Measurements from ENCODE around the gene FCMR. TPM values are rescaled to one million over a fixed set of nuclear protein-coding genes. Genes with fewer than 3 reads are reported as not detected.
"Not testable (repeated sequence)": the region's sequence is repeated elsewhere in the genome, so short reads cannot be mapped to it uniquely, and the experiment has no call there.

Gene FCMR
- polyA plus RNA-seq, 1 donor, result 4.4 TPM

DNA sequence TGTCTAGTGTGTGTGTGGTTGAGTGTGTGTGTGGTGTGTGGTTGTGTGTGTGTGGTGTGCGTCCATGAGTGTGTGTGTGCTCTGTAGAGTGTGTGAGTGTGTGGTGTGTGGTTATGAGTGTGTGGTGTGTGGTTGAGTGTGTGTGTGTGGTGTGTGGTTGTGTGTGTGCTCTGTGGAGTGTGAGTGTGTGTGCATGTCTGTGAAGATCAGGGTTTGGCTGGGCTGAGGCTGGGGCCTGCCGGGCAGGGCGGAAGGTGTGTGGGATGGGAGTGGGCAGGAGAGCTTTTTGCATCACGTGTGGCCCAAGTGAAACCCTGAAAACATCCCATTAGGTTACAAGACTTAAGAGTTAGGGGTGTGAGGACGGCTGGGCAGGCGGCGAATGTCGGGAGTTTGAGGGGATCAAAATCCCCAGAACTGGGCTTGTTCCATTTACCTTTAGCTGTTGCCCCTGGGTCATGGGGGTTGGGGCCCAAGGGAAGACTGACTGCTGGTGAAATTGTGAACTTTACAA lies 2.9 kb upstream of the FCMR start:
- peak overlapping the region; percentile 50 for H3K27ac ChIP-seq (ENCODE audit: low read length)
- H3K9me3 ChIP-seq (ENCODE audit: control insufficient read depth, low read depth, low read length), result no peaks in the 10 kb centered on the region
- H3K36me3 ChIP-seq (ENCODE audit: control insufficient read depth, insufficient read depth, low read length), result no peaks in the 10 kb centered on the region
- H3K4me3 ChIP-seq (ENCODE audit: low read length), result no peak overlapping the region
- no peaks in the 10 kb centered on the region for H3K27me3 ChIP-seq (ENCODE audit: control insufficient read depth, insufficient read depth, low read length)
- H3K4me1 ChIP-seq (ENCODE audit: control insufficient read depth, insufficient read depth, low read length), result peaks cover 39% of the 10 kb centered on the region
- DNase-seq, result no peak
- 80% methylated on average over 1 of the region's 8 CpGs for WGBS (ENCODE audit: insufficient coverage, low lambda C conversion rate)

DNA sequence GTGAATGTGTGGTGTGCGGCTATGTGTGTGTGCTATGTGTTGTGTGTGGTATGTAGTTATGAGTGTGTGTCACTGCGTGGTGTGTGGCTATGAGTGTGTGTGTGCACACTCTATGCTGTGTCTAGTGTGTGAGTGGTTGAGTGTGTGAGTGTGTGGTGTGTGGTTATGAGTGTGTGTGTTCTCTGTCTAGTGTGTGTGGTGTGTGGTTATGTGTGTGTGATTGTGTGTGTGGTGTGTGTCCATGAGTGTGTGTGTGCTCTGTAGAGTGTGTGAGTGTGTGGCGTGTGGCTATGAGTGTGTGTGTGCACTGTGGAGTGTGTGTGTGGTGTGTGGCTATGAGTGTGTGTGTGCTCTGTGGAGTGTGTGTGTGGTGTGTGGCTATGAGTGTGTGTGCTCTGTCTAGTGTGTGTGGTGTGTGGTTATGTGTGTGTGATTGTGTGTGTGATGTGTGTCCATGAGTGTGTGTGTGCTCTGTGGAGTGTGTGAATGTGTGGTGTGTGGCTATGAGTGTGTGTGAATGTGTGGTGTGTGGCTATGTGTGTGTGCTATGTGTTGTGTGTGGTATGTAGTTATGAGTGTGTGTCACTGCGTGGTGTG lies 2.3 kb upstream of the FCMR start:
- not testable (repeated sequence) for H3K36me3 ChIP-seq (ENCODE audit: control insufficient read depth, insufficient read depth, low read length); DNase-seq; H3K9me3 ChIP-seq (ENCODE audit: control insufficient read depth, low read depth, low read length); H3K4me3 ChIP-seq (ENCODE audit: low read length); H3K27me3 ChIP-seq (ENCODE audit: control insufficient read depth, insufficient read depth, low read length); H3K27ac ChIP-seq (ENCODE audit: low read length)
- WGBS (ENCODE audit: insufficient coverage, low lambda C conversion rate), result 100% methylated on average over 1 of the region's 4 CpGs
- H3K4me1 ChIP-seq (ENCODE audit: control insufficient read depth, insufficient read depth, low read length), result peaks cover 39% of the 10 kb centered on the region

DNA sequence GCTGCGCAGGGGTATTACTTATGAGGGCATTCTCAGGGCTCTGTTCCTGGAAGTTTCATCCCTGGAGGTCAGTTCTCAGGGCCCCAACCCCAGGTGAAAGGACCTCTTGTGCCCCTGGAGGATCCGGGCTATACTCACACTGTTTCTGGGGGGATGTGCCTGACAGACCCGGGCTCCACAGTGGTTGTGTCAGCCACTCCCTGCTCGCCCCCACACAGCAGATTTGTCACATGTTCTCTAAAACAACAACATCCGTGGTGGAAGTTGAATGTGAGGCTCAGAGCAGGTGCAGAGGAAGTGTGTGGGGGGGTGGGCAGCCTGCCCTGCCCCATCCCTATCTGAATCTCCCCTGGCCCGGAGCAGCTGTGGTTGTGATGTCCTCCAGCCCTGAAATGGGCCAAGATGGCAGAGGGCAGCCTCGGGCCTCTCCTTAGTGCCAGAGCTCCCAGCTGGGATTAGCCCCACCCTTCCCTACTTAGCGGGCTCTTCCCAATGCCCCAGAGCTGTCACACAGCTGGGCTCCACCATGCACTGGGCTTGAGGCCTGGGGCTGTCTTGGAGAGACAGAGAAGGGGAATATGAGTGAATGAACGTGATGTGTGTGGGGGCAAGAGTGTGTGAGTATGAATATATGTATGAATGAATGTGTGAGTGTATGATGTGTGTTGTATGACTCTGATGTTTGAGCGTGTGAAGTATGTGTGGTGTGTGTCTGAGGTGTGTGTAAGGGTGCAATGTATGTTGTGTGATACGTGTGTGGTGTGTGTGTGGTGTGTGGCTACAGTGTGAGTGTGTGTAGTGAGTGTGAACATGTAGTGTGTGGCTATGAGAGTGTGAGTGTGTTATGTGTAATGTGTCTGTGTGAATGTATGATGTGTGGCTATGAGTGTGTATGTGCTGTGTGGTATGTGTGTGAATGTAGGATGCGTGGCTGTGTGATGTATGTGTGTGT lies 1.5 kb upstream of the FCMR start:
- no peaks in the 10 kb centered on the region for H3K36me3 ChIP-seq (ENCODE audit: control insufficient read depth, insufficient read depth, low read length)
- peaks cover 39% of the 10 kb centered on the region for H3K4me1 ChIP-seq (ENCODE audit: control insufficient read depth, insufficient read depth, low read length)
- peak in 1 of 2 donors; percentile 37 for DNase-seq
- no peaks in the 10 kb centered on the region for H3K9me3 ChIP-seq (ENCODE audit: control insufficient read depth, low read depth, low read length)
- H3K27me3 ChIP-seq (ENCODE audit: control insufficient read depth, insufficient read depth, low read length), result no peaks in the 10 kb centered on the region
- H3K4me3 ChIP-seq (ENCODE audit: low read length), result no peak overlapping the region
- WGBS (ENCODE audit: insufficient coverage, low lambda C conversion rate), result 93% methylated on average over 3 of the region's 12 CpGs
- H3K27ac ChIP-seq (ENCODE audit: low read length), result no peak overlapping the region

DNA sequence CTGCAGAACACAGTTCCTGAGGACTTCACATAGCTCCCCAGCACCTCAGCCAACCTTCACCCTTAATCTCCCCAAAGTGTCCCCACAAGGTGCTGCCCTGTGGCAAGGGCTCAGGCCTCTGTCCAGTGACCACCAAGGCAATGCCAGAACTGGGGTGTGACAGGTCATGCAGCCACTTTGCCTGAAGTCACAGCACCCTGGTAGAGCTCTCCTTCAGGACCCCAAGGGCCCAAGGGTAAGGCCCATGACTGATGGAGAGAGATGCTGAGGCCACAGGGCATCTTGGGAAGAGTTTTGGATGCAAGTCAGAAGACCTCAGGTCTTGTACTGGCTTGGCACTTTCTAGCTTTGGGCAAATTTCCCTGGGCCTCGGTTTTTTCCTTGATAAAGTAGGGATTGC lies 783 bp upstream of the FCMR start:
- H3K9me3 ChIP-seq (ENCODE audit: control insufficient read depth, low read depth, low read length), result no peaks in the 10 kb centered on the region
- no CpG with 5 or more reads among the region's 1 CpG for WGBS (ENCODE audit: insufficient coverage, low lambda C conversion rate)
- H3K4me3 ChIP-seq (ENCODE audit: low read length), result no peak overlapping the region
- H3K27me3 ChIP-seq (ENCODE audit: control insufficient read depth, insufficient read depth, low read length), result no peaks in the 10 kb centered on the region
- peaks cover 32% of the 10 kb centered on the region for H3K4me1 ChIP-seq (ENCODE audit: control insufficient read depth, insufficient read depth, low read length)
- no peak for DNase-seq
- H3K27ac ChIP-seq (ENCODE audit: low read length), result peak overlapping the region; percentile 12
- no peaks in the 10 kb centered on the region for H3K36me3 ChIP-seq (ENCODE audit: control insufficient read depth, insufficient read depth, low read length)

DNA sequence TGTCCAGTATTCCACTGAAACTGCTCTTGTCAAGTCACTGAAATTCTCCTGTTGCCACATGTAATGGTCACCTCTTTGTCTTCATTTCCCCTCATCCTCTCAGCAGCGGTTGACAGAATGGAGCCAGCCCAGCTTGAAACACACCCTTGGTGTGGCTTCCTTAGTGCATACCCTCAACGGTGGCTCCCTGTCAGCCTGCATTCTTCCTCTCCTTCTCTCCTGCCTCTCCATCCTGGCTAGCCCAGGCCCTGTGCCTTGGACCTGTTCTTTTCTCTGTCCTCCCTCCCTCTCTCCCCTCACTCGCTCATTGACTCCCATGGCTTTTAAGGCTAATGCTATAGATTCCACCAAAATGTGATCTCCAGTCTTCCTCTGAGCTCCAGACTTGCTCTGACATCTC lies 3.7 kb downstream of the FCMR start:
- H3K4me3 ChIP-seq (ENCODE audit: low read length), result no peak overlapping the region
- H3K9me3 ChIP-seq (ENCODE audit: control insufficient read depth, low read depth, low read length), result no peaks in the 10 kb centered on the region
- peaks cover 9% of the 10 kb centered on the region for H3K4me1 ChIP-seq (ENCODE audit: control insufficient read depth, insufficient read depth, low read length)
- H3K36me3 ChIP-seq (ENCODE audit: control insufficient read depth, insufficient read depth, low read length), result no peaks in the 10 kb centered on the region
- DNase-seq, result no peak
- 80% methylated on average over 2 of the region's 3 CpGs for WGBS (ENCODE audit: insufficient coverage, low lambda C conversion rate)
- H3K27me3 ChIP-seq (ENCODE audit: control insufficient read depth, insufficient read depth, low read length), result no peaks in the 10 kb centered on the region
- no peak overlapping the region for H3K27ac ChIP-seq (ENCODE audit: low read length)

DNA sequence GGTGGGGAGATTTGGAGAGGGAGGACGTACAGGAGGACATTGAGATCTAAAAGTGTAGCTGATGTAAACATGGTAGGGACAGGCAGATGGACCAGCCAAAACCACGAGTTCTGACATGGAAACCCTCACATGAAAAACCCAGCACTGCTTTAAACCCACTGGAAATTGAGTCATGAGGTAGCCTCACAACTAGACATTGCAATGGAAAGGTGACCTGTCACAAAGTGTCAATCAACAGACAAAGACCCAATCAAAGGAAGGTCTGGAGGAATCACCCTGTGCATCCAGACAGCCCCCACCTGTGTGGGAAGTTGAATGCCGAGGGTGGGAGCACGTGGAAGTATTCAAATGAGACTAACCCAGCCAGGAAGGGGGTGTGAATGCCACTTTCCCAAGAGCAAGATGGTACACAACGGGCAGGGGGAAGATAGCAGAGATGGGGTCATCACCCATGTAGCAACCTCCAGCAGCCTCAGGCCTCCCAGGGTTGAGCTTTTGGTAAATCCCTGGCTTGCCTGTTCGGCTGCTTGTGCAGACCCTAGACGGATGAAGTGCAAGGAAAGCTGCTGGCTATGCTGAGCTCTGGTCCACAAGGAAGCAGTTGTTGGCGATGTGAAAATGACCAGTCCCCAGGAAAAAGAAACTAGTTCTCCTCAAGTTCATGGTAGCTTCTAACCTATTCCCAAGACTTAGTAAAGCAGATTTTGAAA lies 5.6 kb downstream of the FCMR start:
- Histone ChIP-seq H3K27ac (ENCODE audit: low read length) (no peak overlapping the region), H3K36me3 (ENCODE audit: control insufficient read depth, insufficient read depth, low read length) (no peaks in the 10 kb centered on the region), H3K4me3 (ENCODE audit: low read length) (no peak overlapping the region), H3K4me1 (ENCODE audit: control insufficient read depth, insufficient read depth, low read length) (peaks cover under 1% of the 10 kb centered on the region), H3K9me3 (ENCODE audit: control insufficient read depth, low read depth, low read length) (no peaks in the 10 kb centered on the region), H3K27me3 (ENCODE audit: control insufficient read depth, insufficient read depth, low read length) (no peaks in the 10 kb centered on the region)
- WGBS (ENCODE audit: insufficient coverage, low lambda C conversion rate), result no CpG with 5 or more reads among the region's 8 CpGs
- DNase-seq, result no peak

DNA sequence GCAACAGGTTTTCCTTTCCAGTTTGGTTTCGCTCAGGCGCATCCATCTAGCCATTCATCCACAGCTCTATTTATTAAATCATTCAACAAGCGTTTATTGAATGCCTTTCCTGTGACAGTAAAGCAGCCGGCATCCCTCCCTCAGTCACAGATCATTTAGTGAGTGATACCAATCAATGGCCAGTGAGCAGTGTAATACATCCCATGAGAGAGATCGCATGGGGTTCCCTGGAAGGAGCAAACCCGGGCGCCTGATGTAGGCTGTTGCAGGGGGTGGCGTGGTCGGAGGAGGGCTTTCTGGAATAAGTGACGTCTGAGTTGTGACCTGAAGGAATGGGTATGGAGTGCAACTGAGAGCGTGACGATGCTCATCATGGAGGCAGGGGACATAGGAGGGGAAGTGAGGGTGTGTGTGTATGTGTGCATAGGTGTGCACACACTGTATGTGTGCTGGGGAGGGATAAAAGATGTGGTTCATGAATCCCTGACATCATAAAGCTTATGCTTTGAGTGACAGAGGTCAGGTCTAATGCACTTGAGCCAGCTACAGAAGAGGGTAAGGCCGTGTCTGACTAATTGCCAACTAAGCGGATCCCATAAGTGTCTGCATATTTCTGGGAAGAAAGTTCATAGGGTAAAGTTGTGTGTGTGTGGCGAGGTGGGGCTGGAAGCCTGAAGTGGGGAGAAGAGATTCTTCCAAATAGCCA lies 6.6 kb downstream of the FCMR start:
- DNase-seq, result no peak
- Histone ChIP-seq H3K4me1 (ENCODE audit: control insufficient read depth, insufficient read depth, low read length) (peaks cover 1% of the 10 kb centered on the region), H3K36me3 (ENCODE audit: control insufficient read depth, insufficient read depth, low read length) (no peaks in the 10 kb centered on the region), H3K27me3 (ENCODE audit: control insufficient read depth, insufficient read depth, low read length) (peaks cover 2% of the 10 kb centered on the region), H3K4me3 (ENCODE audit: low read length) (no peak overlapping the region), H3K9me3 (ENCODE audit: control insufficient read depth, low read depth, low read length) (no peaks in the 10 kb centered on the region), H3K27ac (ENCODE audit: low read length) (no peak overlapping the region)
- WGBS (ENCODE audit: insufficient coverage, low lambda C conversion rate), result 100% methylated on average over 2 of the region's 15 CpGs

DNA sequence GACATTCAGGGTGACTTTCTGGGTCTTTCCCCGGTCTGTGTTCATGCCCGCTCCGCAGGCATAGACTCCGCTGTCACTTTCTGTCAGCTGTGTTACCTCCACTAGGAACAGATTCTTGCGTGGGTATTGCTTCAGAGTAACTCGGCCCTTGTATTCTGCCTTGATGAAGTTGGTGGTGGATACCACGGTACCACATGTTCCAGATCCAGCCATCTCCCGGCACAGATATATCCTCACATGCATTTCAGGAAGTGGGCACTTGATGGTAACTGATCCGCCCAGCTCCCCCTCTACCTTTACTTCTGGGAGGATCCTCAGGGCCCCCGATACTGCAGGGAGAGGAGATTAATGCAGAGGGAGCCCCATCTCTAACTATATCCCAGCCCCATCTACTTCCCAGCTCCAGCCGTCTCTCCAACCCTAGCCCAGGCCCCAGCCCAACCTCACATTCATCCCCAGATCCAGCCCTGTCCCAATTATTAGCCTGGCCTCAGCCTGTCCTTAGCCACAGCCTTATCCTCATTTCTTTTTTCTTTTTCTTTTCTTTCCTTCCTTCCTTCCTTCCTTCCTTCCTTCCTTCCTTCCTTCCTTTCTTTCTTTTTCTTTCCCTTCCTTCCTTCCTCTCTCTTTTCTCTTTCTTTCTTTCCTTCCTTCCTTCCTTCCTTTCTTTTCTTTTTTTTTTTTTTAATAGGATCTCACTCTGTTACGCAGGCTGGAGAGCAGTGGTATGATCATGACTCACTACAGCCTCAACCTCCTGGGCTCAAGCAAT lies 7.8 kb downstream of the FCMR start:
- Histone ChIP-seq H3K27ac (ENCODE audit: low read length) (no peak overlapping the region), H3K27me3 (ENCODE audit: control insufficient read depth, insufficient read depth, low read length) (peaks cover 8% of the 10 kb centered on the region)
- DNase-seq, result no peak

DNA sequence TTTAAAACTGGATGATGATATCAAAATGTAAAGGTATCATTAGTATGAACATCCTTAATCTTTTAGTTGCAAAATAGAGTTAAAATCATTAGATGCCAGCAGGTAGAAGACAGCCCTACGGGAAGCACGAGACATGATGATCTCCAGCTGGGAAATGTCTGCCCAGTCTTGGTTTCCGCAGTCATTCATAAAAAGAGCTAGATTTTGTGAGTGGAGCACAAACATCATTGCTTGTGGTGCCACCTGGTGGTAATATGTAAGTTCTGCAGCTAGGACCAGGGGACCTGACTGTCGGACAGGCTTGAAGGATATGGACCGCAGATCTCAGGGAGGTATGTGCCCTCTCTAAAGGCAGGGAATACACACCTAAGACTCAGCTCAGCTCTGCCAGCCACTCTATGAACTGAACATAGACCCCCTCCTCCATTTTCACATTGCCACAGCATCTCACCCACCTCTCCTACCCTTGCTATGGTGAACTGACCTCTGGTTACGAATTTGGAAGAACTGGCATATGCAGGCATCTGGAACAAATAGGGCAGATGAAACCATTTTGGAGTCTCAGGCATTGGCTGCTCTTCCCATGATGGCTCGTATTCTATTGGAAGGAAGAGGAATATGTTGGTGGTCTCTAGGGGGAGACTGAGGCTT lies 9.2 kb downstream of the FCMR start:
- Histone ChIP-seq H3K4me1 (ENCODE audit: control insufficient read depth, insufficient read depth, low read length) (peaks cover 13% of the 10 kb centered on the region), H3K4me3 (ENCODE audit: low read length) (no peak overlapping the region), H3K9me3 (ENCODE audit: control insufficient read depth, low read depth, low read length) (peaks cover 3% of the 10 kb centered on the region), H3K36me3 (ENCODE audit: control insufficient read depth, insufficient read depth, low read length) (no peaks in the 10 kb centered on the region), H3K27ac (ENCODE audit: low read length) (no peak overlapping the region), H3K27me3 (ENCODE audit: control insufficient read depth, insufficient read depth, low read length) (peaks cover 8% of the 10 kb centered on the region)
- peak; percentile 57 to 71 for DNase-seq
- WGBS (ENCODE audit: insufficient coverage, low lambda C conversion rate), result no CpG with 5 or more reads among the region's 7 CpGs

More for the DNA sequence above, 7.8 kb downstream of the FCMR start:
- Histone ChIP-seq H3K9me3 (ENCODE audit: control insufficient read depth, low read depth, low read length) (peaks cover 3% of the 10 kb centered on the region), H3K36me3 (ENCODE audit: control insufficient read depth, insufficient read depth, low read length) (no peaks in the 10 kb centered on the region), H3K4me3 (ENCODE audit: low read length) (no peak overlapping the region), H3K4me1 (ENCODE audit: control insufficient read depth, insufficient read depth, low read length) (peaks cover 7% of the 10 kb centered on the region)
- WGBS (ENCODE audit: insufficient coverage, low lambda C conversion rate), result no CpG with 5 or more reads among the region's 12 CpGs

Data from large intestine (tissue), 3 donors.